Stomach (tissue), 9 donors: Measurements from ENCODE around the gene TRPM1. TPM values are rescaled to one million over a fixed set of nuclear protein-coding genes. Genes with fewer than 3 reads are reported as not detected.
A peak's percentile ranks its signal among the peaks of the same experiment; 100 is the strongest.

Experiments
- DNase-seq, 2 donors: peaks; one replicate each; pipeline versions ENCODE4 v3.0.0 to v3.0.0-alpha.2; 2013 to 2019
- H3K27ac ChIP-seq, 5 donors: fragments of 200-600 bp in 4 of 5; sonication (generic) in 4 of 5; one replicate each; pipeline ENCODE4 v1.5.1; 2013 to 2019; ENCODE audit warnings: mild to moderate bottlenecking in 1 of 5, moderate library complexity in 1 of 5
- H3K27me3 ChIP-seq, 3 donors: fragments of 200-600 bp; sonication (generic); one replicate each; pipeline ENCODE4 v1.5.1; 2017 to 2019; ENCODE audit warnings: mixed run types in 1 of 3
- H3K36me3 ChIP-seq, 4 donors: fragments of 200-600 bp; sonication (generic); 1 replicate in 3 of 4; 2 replicates in 1 of 4; pipeline ENCODE4 v1.5.1; 2016 to 2019
- H3K4me1 ChIP-seq, 4 donors: fragments of 200-600 bp; sonication (generic); one replicate each; pipeline ENCODE4 v1.5.1; 2016 to 2019
- H3K4me3 ChIP-seq, 4 donors: fragments of 200-600 bp; sonication (generic) in 3 of 4; one replicate each; pipeline ENCODE4 v1.5.1; 2016 to 2019; ENCODE audit warnings: mild to moderate bottlenecking in 1 of 4
- H3K9me3 ChIP-seq, 4 donors: fragments of 200-600 bp; sonication (generic); one replicate each; pipeline ENCODE4 v1.5.1; 2016 to 2019
- CTCF ChIP-seq, 7 experiments: fragments of 450-650 bp in 4 of 7; fragments of 200-600 bp in 3 of 7; sonication (generic) in 3 of 7; IDR thresholded peaks; one replicate each; pipeline ENCODE4 v1.5.1; 2016 to 2019; ENCODE audit warnings: antibody characterized with exemption in 7 of 7, control low read depth in 2 of 7, mild to moderate bottlenecking in 1 of 7
- EP300 ChIP-seq: sonication (generic); formaldehyde crosslinking; IDR thresholded peaks from one replicate; pipeline ENCODE4 v1.6.1; 2017; ENCODE audit warnings: antibody characterized with exemption
- POLR2A ChIP-seq, 4 donors: fragments of 450-650 bp; IDR thresholded peaks; one replicate each; pipeline ENCODE4 v1.6.1; 2016; ENCODE audit warnings: antibody characterized with exemption in 4 of 4, control low read depth in 2 of 4, mild to moderate bottlenecking in 1 of 4, moderate library complexity in 1 of 4
- POLR2AphosphoS5 ChIP-seq, 3 donors: sonication (generic); formaldehyde crosslinking; IDR thresholded peaks; one replicate each; pipeline ENCODE4 v1.6.1; 2016; ENCODE audit warnings: antibody characterized with exemption in 3 of 3
- WGBS, 5 donors: extraction: QIAGEN DNeasy Blood & Tissue Kit in 3 of 5; methylation state at CpG; one replicate each; pipeline versions ENCODE4 v1.1.5 to v1.1.7; 2013 to 2018; 5-methylcytosine and 5-hydroxymethylcytosine counted together
- intact Hi-C: fragments of 100-400 bp; cut with DNase I; formaldehyde crosslinking; loops from one replicate; pipeline ENCODE4 v1.15.1; 2023; ENCODE audit warnings: low total_unique reads
- polyA plus RNA-seq, 3 donors: library from polyadenylated mRNA; stranded (reverse); fragments of 200-250 nt; gene quantifications; one replicate each; pipeline ENCODE4 v1.2.3, GENCODE V29; 2013
- total RNA-seq, 5 donors: library from RNA; depleted of rRNA; stranded (reverse); fragments of >200 nt; gene quantifications; one replicate each; pipeline versions ENCODE4 v1.1.0 to v1.2.3, GENCODE V29; 2014 to 2016
- donor health status: healthy with polysubstance abuse.
- donor health status: Bipolar disorder and iron deficiency.
- donor health status: healthy.

The TRPM1 gene
- total and polyA plus RNA-seq, 8 donors = 0.15 TPM; not detected in 7

GRCh38 chr15:31077181-31077580 is 24.3 kb downstream of the TRPM1 start:
- intact Hi-C loops = no loop called here
- no peak for TF ChIP-seq POLR2AphosphoS5 (IDR thresholded peaks at IDR 0.05)
- no peak for TF ChIP-seq CTCF (IDR thresholded peaks at IDR 0.05)
- no peak for TF ChIP-seq POLR2A (IDR thresholded peaks at IDR 0.05)
- TF ChIP-seq EP300 = no peak
- Histone ChIP-seq H3K27ac (no peak overlapping the region), H3K36me3 (no peaks in the 10 kb centered on the region), H3K27me3 (peaks cover 0 to 12% (median 0%) of the 10 kb centered on the region in 3 donors), H3K4me1 (peaks cover 4 to 26% (median 17%) of the 10 kb centered on the region in 4 donors), H3K4me3 (no peak overlapping the region), H3K9me3 (no peaks in the 10 kb centered on the region)
- 16 to 39% (median 32%) methylated on average over 4 of the region's 4 CpGs for WGBS, 5 donors
- peak in 1 of 2 donors; percentile 54 for DNase-seq

GRCh38 chr15:31074321-31074720 is 27.2 kb downstream of the TRPM1 start:
- no peak for DNase-seq
- TF ChIP-seq POLR2AphosphoS5 (IDR thresholded peaks at IDR 0.05) (no peak), CTCF (IDR thresholded peaks at IDR 0.05) (no peak), POLR2A (IDR thresholded peaks at IDR 0.05) (no peak)
- no peak overlapping the region for H3K4me3 ChIP-seq
- peaks cover 0 to 11% (median 9%) of the 10 kb centered on the region in 4 donors for H3K4me1 ChIP-seq
- intact Hi-C loops = no loop called here
- H3K27me3 ChIP-seq = no peaks in the 10 kb centered on the region
- H3K27ac ChIP-seq = no peak overlapping the region
- no peaks in the 10 kb centered on the region for H3K9me3 ChIP-seq
- no peaks in the 10 kb centered on the region for H3K36me3 ChIP-seq

GRCh38 chr15:31070867-31071266 is 30.7 kb downstream of the TRPM1 start:
- no peaks in the 10 kb centered on the region for H3K27me3 ChIP-seq
- WGBS, 5 donors = 77 to 91% (median 87%) methylated on average over 2 of the region's 2 CpGs
- TF ChIP-seq POLR2AphosphoS5 (IDR thresholded peaks at IDR 0.05) = no peak
- no peak for TF ChIP-seq EP300
- no peak for TF ChIP-seq POLR2A (IDR thresholded peaks at IDR 0.05)
- no peak for TF ChIP-seq CTCF (IDR thresholded peaks at IDR 0.05)

GRCh38 chr15:31069360-31070000 is 32.0 kb downstream of the TRPM1 start:
- no peak overlapping the region for H3K27ac ChIP-seq
- TF ChIP-seq POLR2AphosphoS5 (IDR thresholded peaks at IDR 0.05) (no peak), CTCF (IDR thresholded peaks at IDR 0.05) (no peak), POLR2A (IDR thresholded peaks at IDR 0.05) (no peak), EP300 (no peak)
- no peaks in the 10 kb centered on the region for H3K27me3 ChIP-seq
- H3K9me3 ChIP-seq = no peaks in the 10 kb centered on the region
- H3K4me3 ChIP-seq = no peak overlapping the region
- no peak for DNase-seq
- H3K36me3 ChIP-seq = no peaks in the 10 kb centered on the region
- H3K4me1 ChIP-seq = peaks cover 0 to 13% (median 9%) of the 10 kb centered on the region in 4 donors
- intact Hi-C loops = no loop called here
- 41 to 48% (median 47%) methylated on average over 6 of the region's 6 CpGs for WGBS, 5 donors

More at GRCh38 chr15:31070867-31071266, 30.7 kb downstream of the TRPM1 start:
- Histone ChIP-seq H3K36me3 (no peaks in the 10 kb centered on the region), H3K9me3 (no peaks in the 10 kb centered on the region), H3K27ac (no peak overlapping the region), H3K4me3 (no peak overlapping the region), H3K4me1 (peaks cover 0 to 13% (median 9%) of the 10 kb centered on the region in 4 donors)
- DNase-seq = no peak
- intact Hi-C loops = no loop called here
